AG09309 (cell line): ENCODE data around the gene SORCS3.

ENCODE experiments used
- DNase-seq: peaks from one replicate; pipeline ENCODE4 v3.0.0-alpha.2; 2010; ENCODE audit warnings: low read depth
- H3K4me3 ChIP-seq: 2 replicates; pipeline ENCODE4 v1.5.1; 2011; ENCODE audit warnings: mild to moderate bottlenecking, low read depth, low read length, moderate library complexity; ENCODE audit not compliant: control insufficient read depth
- CTCF ChIP-seq: IDR thresholded peaks from 2 replicates; pipeline ENCODE4 v1.5.1; 2011; ENCODE audit warnings: mild to moderate bottlenecking, low read depth, low read length, inconsistent platforms; ENCODE audit not compliant: insufficient read depth, control insufficient read depth; ENCODE audit errors: missing control alignments

Gene SORCS3

GRCh38 chr10:104937567-104937966 is 296.5 kb downstream of the SORCS3 start:
- DNase-seq, result peak; percentile 68
- no peak overlapping the region for H3K4me3 ChIP-seq
- TF ChIP-seq CTCF, result no peak

DNA sequence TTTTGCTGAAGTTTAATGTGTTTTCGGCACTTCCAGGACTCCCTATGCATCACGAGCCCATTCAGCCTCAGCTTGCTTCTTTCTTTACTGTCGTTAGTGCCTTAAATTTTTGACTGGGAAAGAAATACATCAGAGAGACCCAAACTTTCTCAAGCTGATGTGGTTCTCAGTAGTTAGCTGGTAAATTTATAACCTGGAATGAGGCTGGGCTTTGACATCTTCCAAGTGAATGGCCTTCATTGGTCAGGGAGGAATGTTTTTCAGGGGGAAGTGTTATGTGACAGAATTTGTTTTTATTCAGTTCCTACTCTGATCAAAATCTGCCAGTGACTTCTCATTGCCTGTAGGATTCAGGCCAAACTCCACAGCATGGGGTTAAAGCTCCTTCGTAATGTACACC is 296.9 kb downstream of the SORCS3 start:
- DNase-seq, result no peak
- no peak overlapping the region for H3K4me3 ChIP-seq
- no peak for TF ChIP-seq CTCF

DNA sequence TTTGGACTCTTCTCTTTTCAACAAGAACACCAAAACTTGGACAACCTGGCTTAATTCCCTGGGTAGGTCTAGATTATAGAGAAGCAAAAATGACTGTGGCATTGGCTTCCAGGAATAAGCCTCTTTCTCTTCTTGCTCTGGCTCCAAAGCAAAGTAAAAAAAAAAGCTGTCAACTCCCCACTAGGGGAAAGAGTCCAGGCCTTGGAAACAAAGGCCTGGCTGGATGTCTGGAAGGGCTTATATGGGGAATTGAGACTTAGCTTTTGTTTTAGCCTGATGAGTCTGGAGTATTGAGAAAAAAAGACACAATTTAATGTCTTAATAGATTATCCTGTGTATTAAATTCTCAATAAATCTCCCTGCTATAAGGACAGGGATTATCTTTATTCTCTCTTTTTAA is 300.6 kb downstream of the SORCS3 start:
- no peak overlapping the region for H3K4me3 ChIP-seq
- no peak for DNase-seq
- no peak for TF ChIP-seq CTCF

DNA sequence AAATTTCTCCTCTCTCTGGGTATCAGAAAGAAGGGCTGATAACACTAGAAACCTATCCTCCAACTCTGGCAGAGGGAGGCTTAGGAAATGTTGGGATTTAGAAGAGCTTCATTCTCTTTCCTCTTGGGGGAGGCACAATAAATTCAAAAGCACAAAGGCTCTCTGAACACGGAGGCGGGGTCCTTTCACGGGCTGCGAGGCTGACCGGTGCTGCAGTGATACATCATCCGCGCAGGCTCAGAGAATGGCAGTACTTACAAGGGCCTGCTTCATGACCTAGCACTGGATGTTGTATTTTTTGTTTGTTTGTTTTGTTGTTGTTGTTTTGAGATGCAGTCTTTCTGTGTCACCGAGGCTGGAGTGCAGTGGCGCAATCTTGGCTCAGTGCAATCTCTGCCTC is 306.2 kb downstream of the SORCS3 start:
- TF ChIP-seq CTCF, result no peak
- H3K4me3 ChIP-seq, result no peak overlapping the region
- DNase-seq, result no peak

GRCh38 chr10:104957178-104957841 is 316.2 kb downstream of the SORCS3 start:
- TF ChIP-seq CTCF, result no peak
- DNase-seq, result no peak

GRCh38 chr10:104966563-104967297 is 325.6 kb downstream of the SORCS3 start:
- TF ChIP-seq CTCF, result no peak
- no peak for DNase-seq
- H3K4me3 ChIP-seq, result no peak overlapping the region

More at GRCh38 chr10:104957178-104957841, 316.2 kb downstream of the SORCS3 start:
- no peak overlapping the region for H3K4me3 ChIP-seq
